Mucosa of descending colon (tissue), 3 donors: Measurements from ENCODE around the gene ACAD8. TPM values are rescaled to one million over a fixed set of nuclear protein-coding genes. Genes with fewer than 3 reads are reported as not detected.
A peak's percentile ranks its signal among the peaks of the same experiment; 100 is the strongest.

Experiments
- ATAC-seq: fragments of 200-7000 bp; cut with Tn5 transposase; one replicate; pipeline ENCODE4 v1.9.1; 2020; ENCODE audit warnings: mild to moderate bottlenecking, moderate library complexity
- DNase-seq, 3 donors: peaks; one replicate each; pipeline ENCODE4 v3.0.0-alpha.2; 2020
- H3K36me3 ChIP-seq: fragments of 200-600 bp; one replicate; pipeline ENCODE4 v1.8.0; 2021; ENCODE audit warnings: low read depth, mild to moderate bottlenecking
- H3K4me1 ChIP-seq: fragments of 200-600 bp; one replicate; pipeline ENCODE4 v1.8.0; 2021; ENCODE audit warnings: low read depth, mild to moderate bottlenecking
- H3K4me3 ChIP-seq: fragments of 200-600 bp; one replicate; pipeline ENCODE4 v1.8.0; 2021; ENCODE audit warnings: mild to moderate bottlenecking
- H3K9me3 ChIP-seq: fragments of 200-600 bp; one replicate; pipeline ENCODE4 v1.8.0; 2021; ENCODE audit warnings: mild to moderate bottlenecking
- CTCF ChIP-seq: fragments of 200-600 bp; IDR thresholded peaks from one replicate; pipeline ENCODE4 v1.8.0; 2022; ENCODE audit warnings: antibody characterized with exemption, mild to moderate bottlenecking
- intact Hi-C, 2 donors: fragments of 100-400 bp; cut with DNase I in 1 of 2; cut with micrococcal nuclease in 1 of 2; formaldehyde crosslinking; loops; one replicate each; pipeline versions ENCODE4 v1.11.0 to v1.11.1; 2022; cut with DNase I, micrococcal nuclease
- total RNA-seq, 3 donors: library from RNA; stranded (reverse); fragmentation: NEBNext Ultra II Directional in 2 of 3; extraction: Animal tissue kit (Norgen Biotek cat#: 25700) in 2 of 3; gene quantifications; one replicate each; pipeline versions ENCODE4 v1.2.1 to v1.2.4, GENCODE V29; 2021 to 2023
- donor health status: DM: no; HTN: no; CAD: no; lungs with moderate emphysema.
- donor health status: DM: no; HTN: no; CAD: no.
- donor health status: DM: no; HTN: yes; CAD: no.

Gene ACAD8
- total RNA-seq, 3 donors from 2014 or later = 24.4 to 31.1 (median 28.8) TPM

DNA sequence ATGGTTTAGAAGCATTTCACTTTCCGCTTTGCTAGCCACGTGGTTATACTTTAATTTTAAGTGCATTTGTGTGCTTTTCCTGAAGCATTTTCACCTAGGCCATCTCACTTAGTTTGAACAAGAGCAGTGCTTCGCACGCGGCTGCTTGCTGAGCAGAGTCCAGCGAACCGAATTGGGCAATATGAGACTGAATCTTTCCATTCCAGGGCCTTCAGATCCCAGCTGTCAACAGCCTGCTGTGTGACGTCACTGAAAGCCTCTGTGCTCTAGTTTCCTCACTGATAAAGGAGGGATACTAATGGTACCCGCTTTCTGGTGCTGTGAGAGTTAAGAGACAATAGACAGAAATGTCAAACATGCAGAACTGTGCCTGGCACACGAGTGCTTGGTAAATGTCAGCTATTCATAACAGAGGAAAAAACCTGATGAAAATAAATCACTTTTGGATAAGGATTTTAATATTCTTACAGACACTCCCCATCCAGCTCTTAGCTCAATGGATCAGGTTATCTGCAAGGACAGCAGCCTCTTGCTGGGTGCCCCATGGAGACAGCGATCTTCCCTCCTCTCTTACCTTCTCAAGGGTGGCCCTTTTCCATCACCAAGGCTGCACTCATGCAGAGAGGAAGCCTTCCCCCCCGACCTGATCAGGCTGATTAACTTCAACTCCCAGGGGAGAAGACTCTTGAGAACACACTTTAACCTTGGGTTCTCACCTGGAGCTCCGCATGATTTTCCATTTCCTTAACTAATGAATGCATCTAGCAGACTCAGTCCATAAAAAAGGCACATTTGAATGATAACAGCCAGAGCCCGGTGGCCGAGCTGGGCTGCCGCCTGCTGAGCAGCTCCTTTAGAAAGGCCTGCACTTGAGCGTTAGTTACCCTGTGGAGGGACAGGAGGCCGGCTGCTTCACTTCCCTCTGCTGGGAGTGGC is 19.3 kb downstream of the ACAD8 start:
- ATAC-seq = no peak

DNA sequence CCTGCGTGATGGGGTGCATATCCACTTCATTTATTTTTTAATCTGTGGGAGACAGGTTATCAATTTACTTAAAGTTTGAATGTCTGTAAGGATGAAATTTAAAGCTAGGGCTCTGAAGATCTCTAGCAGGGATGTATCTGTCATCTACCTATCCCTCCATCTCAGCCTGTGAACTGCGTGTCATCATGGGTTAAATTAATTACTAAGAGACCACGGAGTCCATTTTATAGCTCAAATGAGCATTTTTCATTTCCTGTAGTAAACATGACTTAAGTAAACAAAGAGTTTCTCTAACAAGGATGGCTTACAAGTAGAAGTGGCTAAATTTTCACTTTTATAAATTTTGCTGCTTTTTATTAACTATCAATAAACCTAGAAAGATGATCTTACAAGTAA is 19.9 kb downstream of the ACAD8 start:
- Histone ChIP-seq H3K4me1 (peaks cover 16% of the 10 kb centered on the region), H3K4me3 (no peak overlapping the region), H3K9me3 (no peaks in the 10 kb centered on the region), H3K36me3 (no peaks in the 10 kb centered on the region)
- no peak for TF ChIP-seq CTCF
- ATAC-seq (no peak), DNase-seq (no peak)
- intact Hi-C loops = no loop called here

More for the DNA sequence above, 19.3 kb downstream of the ACAD8 start:
- no peak overlapping the region for H3K4me3 ChIP-seq
- intact Hi-C loops = no loop called here
- H3K4me1 ChIP-seq = peaks cover 16% of the 10 kb centered on the region
- no peak for DNase-seq
- H3K9me3 ChIP-seq = no peaks in the 10 kb centered on the region
- no peaks in the 10 kb centered on the region for H3K36me3 ChIP-seq
- TF ChIP-seq CTCF = no peak

DNA sequence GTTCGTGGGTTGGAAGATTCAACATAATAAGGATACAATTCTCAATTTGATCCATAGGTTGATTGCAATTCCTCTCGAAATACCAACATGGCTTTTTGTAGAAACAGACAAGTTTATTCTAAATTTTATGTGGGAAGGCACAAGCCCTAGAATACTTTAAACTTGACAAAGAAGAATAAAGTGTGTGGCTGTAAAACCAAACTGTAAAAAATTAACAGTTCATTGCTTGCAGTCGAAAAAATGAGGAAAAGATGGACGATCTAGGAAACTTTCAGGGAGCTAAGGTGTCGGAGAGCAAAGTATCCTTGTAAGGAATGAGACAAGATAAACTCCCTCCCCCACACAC is 21.8 kb downstream of the ACAD8 start:
- H3K4me3 ChIP-seq = no peak overlapping the region
- ATAC-seq (no peak), DNase-seq (no peak)
- H3K36me3 ChIP-seq = no peaks in the 10 kb centered on the region
- intact Hi-C loops = no loop called here
- peaks cover 16% of the 10 kb centered on the region for H3K4me1 ChIP-seq
- no peak for TF ChIP-seq CTCF
- H3K9me3 ChIP-seq = no peaks in the 10 kb centered on the region

- Histone ChIP-seq H3K4me3 (no peak within 1 kb of the TSS), H3K4me1 (peaks cover 16% of the 10 kb centered on the region), H3K36me3 (no peaks in the 10 kb centered on the region), H3K9me3 (no peaks in the 10 kb centered on the region)
- DNase-seq (peak in 2 of 3 donors; percentile 29 to 46), ATAC-seq (peak; percentile 78)
- TF ChIP-seq CTCF = no peak
- intact Hi-C loops = no loop called here
Observed at GRCh38 chr11:134275534-134276395, 22.4 kb downstream of the ACAD8 start, which contains the start of gene GLB1L3. Gene GLB1L3, plus strand, starts transcription at chr11:134276379. Its CDS starts 362 bp downstream, at chr11:134276741.

GRCh38 chr11:134276396-134277182 is 23.2 kb downstream of the ACAD8 start:
- H3K9me3 ChIP-seq = no peaks in the 10 kb centered on the region
- no peak for DNase-seq

More at GRCh38 chr11:134276396-134277182, 23.2 kb downstream of the ACAD8 start:
- intact Hi-C loops = no loop called here
- Histone ChIP-seq H3K4me1 (peaks cover 16% of the 10 kb centered on the region), H3K4me3 (no peak overlapping the region), H3K36me3 (no peaks in the 10 kb centered on the region)
- ATAC-seq = peak; percentile 49
- TF ChIP-seq CTCF = no peak
